ENCODE data around the gene NDEL1. TPM values are rescaled to one million over a fixed set of nuclear protein-coding genes. Genes with fewer than 3 reads are reported as not detected.

NDEL1 gene
- total RNA-seq, 1 donor from 2014 or later = 33.4 TPM

GRCh38 chr17:8406174-8406573 lies 29.5 kb upstream of the NDEL1 start:
- no peak for TF ChIP-seq CTCF (conservative IDR thresholded peaks at IDR 0.05; ENCODE audit: low read depth, low read length)
- no peak for DNase-seq (ENCODE audit: low read depth)

DNA sequence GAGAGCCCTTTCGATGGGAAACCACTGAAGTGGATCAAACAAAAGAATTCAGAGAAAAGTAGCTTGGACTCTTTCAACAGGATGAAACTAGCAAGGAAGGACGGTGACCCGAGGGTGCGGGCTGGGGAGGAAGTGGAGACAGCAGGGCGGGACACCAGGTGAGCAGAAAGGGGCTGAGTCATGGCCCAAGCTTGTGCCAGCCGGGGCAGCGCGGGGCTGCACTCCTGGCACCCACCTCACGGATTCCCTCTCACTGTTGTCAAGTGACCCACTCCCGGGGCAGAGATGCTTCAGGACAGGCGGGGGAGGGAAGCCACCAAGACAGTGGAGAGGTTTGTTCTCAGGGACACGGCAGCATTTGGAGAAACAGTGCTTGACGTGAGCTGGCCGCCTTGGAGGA lies 27.3 kb upstream of the NDEL1 start:
- no peak overlapping the region for H3K4me3 ChIP-seq (ENCODE audit: low read depth, low read length)
- DNase-seq (ENCODE audit: low read depth) = no peak
- no peak for TF ChIP-seq CTCF (conservative IDR thresholded peaks at IDR 0.05; ENCODE audit: low read depth, low read length)

More at GRCh38 chr17:8406174-8406573, 29.5 kb upstream of the NDEL1 start:
- H3K4me3 ChIP-seq (ENCODE audit: low read depth, low read length) = no peak overlapping the region

GRCh38 chr17:8409966-8410882 lies 25.5 kb upstream of the NDEL1 start:
- DNase-seq (ENCODE audit: low read depth) = no peak
- TF ChIP-seq CTCF (conservative IDR thresholded peaks at IDR 0.05; ENCODE audit: low read depth, low read length) = peak; percentile 87
- no peak overlapping the region for H3K4me3 ChIP-seq (ENCODE audit: low read depth, low read length)

- no peak for TF ChIP-seq CTCF (conservative IDR thresholded peaks at IDR 0.05; ENCODE audit: low read depth, low read length)
- H3K4me3 ChIP-seq (ENCODE audit: low read depth, low read length) = no peak overlapping the region
- no peak for DNase-seq (ENCODE audit: low read depth)
These were observed 24.8 kb upstream of the NDEL1 start for GRCh38 chr17:8410883-8411238.

- no peak for TF ChIP-seq CTCF (conservative IDR thresholded peaks at IDR 0.05; ENCODE audit: low read depth, low read length)
- DNase-seq (ENCODE audit: low read depth) = no peak
- H3K4me3 ChIP-seq (ENCODE audit: low read depth, low read length) = no peak overlapping the region
These were observed 23.6 kb upstream of the NDEL1 start for GRCh38 chr17:8412089-8412488.

DNA sequence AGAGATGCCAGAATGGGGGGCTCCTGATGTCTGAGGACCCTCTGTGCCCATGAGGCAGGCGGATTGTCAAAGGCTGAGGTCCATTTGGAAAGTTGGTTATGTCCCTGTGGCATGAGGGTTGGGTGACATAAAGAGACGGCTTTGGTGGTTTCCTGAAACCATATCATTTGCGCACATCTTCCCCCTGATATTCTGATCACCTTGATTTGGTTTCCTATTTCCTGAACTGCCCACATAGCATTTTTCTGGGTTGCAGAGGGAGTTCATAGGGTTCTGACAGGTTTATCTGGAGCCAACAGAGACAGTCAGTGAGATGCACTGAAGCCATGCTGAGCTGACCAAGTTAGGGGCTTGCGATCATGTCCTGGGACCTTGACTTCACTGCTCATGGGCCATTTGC lies 22.4 kb upstream of the NDEL1 start:
- H3K4me3 ChIP-seq (ENCODE audit: low read depth, low read length) = no peak overlapping the region
- TF ChIP-seq CTCF (conservative IDR thresholded peaks at IDR 0.05; ENCODE audit: low read depth, low read length) = no peak
- no peak for DNase-seq (ENCODE audit: low read depth)

DNA sequence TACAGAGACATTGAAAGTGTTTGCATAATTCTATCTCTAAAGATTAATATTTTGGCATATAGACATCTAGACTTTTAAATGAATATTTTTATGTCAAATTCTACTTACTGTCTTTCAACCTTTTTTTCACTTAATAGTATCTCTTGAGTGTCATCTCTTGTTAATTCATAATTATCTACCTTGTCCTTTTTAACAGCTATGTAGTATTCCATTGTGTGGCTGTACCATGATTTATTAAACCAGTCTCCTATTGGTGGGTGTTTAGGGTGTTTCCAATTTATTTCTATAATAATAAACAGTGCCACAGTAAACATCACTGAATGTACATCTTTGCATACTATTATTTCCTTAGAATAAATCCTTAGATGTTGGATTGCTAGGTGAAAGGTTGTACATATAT lies 21.7 kb upstream of the NDEL1 start:
- no peak overlapping the region for H3K4me3 ChIP-seq (ENCODE audit: low read depth, low read length)
- TF ChIP-seq CTCF (conservative IDR thresholded peaks at IDR 0.05; ENCODE audit: low read depth, low read length) = no peak
- no peak for DNase-seq (ENCODE audit: low read depth)
